GM12878 (cell line): ENCODE results near the gene LINC00237. TPM values are rescaled to one million over a fixed set of nuclear protein-coding genes. Genes with fewer than 3 reads are reported as not detected.

Experiments used
- ATAC-seq: fragments of 200-7000 bp; cut with Tn5 transposase; 3 replicates; pipeline ENCODE4 v1.9.1; 2020; ENCODE audit warnings: mild to moderate bottlenecking, moderate library complexity
- BruUV-seq: library from RNA; stranded (reverse); fragments of 400-500 nt; replicated peaks from 2 replicates; lab custom pipeline; 2021; lab: Mats Ljungman, UMichigan
- CTCF ChIA-PET: fragments of 300-600 bp; sonication (Branson Sonifier 250); formaldehyde crosslinking; extraction: SDS; loops from one replicate; lab custom pipeline; 2021; ENCODE audit warnings: inconsistent platforms; lab: Yijun Ruan, JAX
- POLR2A ChIA-PET: fragments of 350-600 bp; formaldehyde crosslinking; extraction: SDS; loops from one replicate; lab custom pipeline; 2021; ENCODE audit warnings: inconsistent platforms; lab: Charles Lee
- RAD21 ChIA-PET: fragments of 300-600 bp; sonication (Branson Sonifier 250); formaldehyde crosslinking; loops from one replicate; lab custom pipeline; 2023; ENCODE audit warnings: antibody characterized with exemption; ENCODE audit not compliant: unreplicated experiment; lab: Charles Lee
- SMC1A ChIA-PET: fragments of 300-600 bp; sonication (Branson Sonifier 250); formaldehyde crosslinking; loops from one replicate; lab custom pipeline; 2023; ENCODE audit not compliant: unreplicated experiment, uncharacterized antibody; lab: Charles Lee
- DNase-seq: peaks from one replicate; pipeline ENCODE4 v3.0.0-alpha.2; 2011; ENCODE audit warnings: low read depth, low spot score
- FAIRE-seq: peaks from 3 replicates; lab custom pipeline; 2011; peaks lifted over from hg19 to GRCh38; lab: Jason Lieb, UNC
- H2AFZ ChIP-seq: 2 replicates; pipeline ENCODE4 v1.6.0; 2011; ENCODE audit warnings: low read depth, low read length, control low read depth; ENCODE audit not compliant: control insufficient read depth
- H3K27ac ChIP-seq: 2 replicates; pipeline ENCODE4 v1.5.1; 2011; ENCODE audit warnings: control low read depth; ENCODE audit not compliant: control insufficient read depth, insufficient read depth
- H3K27me3 ChIP-seq, 2 experiments: replicated peaks in 1 of 2; 2 replicates each; pipeline versions ENCODE4 v1.6.0 to v1.6.1; 2011; ENCODE audit warnings: low read length in 1 of 2; ENCODE audit not compliant: control insufficient read depth in 2 of 2, insufficient read depth in 2 of 2
- H3K36me3 ChIP-seq, 2 experiments: 2 replicates each; pipeline ENCODE4 v1.5.1; 2011; ENCODE audit warnings: low read length in 1 of 2; ENCODE audit not compliant: control insufficient read depth in 2 of 2, insufficient read depth in 2 of 2
- H3K4me1 ChIP-seq: 2 replicates; pipeline ENCODE4 v1.6.1; 2011; ENCODE audit warnings: mild to moderate bottlenecking, low read length, moderate library complexity, mixed read lengths; ENCODE audit not compliant: control insufficient read depth, insufficient read depth
- H3K4me2 ChIP-seq: 2 replicates; pipeline ENCODE4 v1.6.0; 2011; ENCODE audit warnings: control low read depth; ENCODE audit not compliant: control insufficient read depth, insufficient read depth
- H3K4me3 ChIP-seq: fragments of 200-600 bp; sonication (generic); 2 replicates; pipeline ENCODE4 v1.5.1; 2016
- H3K79me2 ChIP-seq: 2 replicates; pipeline ENCODE4 v1.6.0; 2011; ENCODE audit warnings: low read length; ENCODE audit not compliant: control insufficient read depth, insufficient read depth
- H3K9ac ChIP-seq: 2 replicates; pipeline ENCODE4 v1.8.0; 2011; ENCODE audit warnings: low read length, control low read depth, mixed read lengths; ENCODE audit not compliant: control insufficient read depth, insufficient read depth
- H3K9me3 ChIP-seq: replicated peaks from 3 replicates; pipeline ENCODE4 v1.5.1; 2011; ENCODE audit warnings: mild to moderate bottlenecking, low read length; ENCODE audit not compliant: control insufficient read depth, insufficient read depth
- H4K20me1 ChIP-seq: 2 replicates; pipeline ENCODE4 v1.6.0; 2011; ENCODE audit not compliant: control insufficient read depth, insufficient read depth
- BACH1 ChIP-seq: fragments of 450-650 bp; IDR thresholded peaks from 2 replicates; pipeline ENCODE4 v1.6.1; 2017; ENCODE audit warnings: mild to moderate bottlenecking, borderline replicate concordance
- E2F8 ChIP-seq: fragments of 450-650 bp; IDR thresholded peaks from 2 replicates; pipeline ENCODE4 v1.6.1; 2018; ENCODE audit warnings: mild to moderate bottlenecking, low read depth, moderate library complexity; ENCODE audit not compliant: partially characterized antibody
- EGR1 ChIP-seq, 2 experiments: IDR thresholded peaks; 1 replicate in 1 of 2; 2 replicates in 1 of 2; pipeline ENCODE4 v1.6.1; 2011 to 2012; ENCODE audit warnings: low read depth in 2 of 2, low read length in 2 of 2, borderline replicate concordance in 1 of 2, mild to moderate bottlenecking in 1 of 2, moderate library complexity in 1 of 2
- ELK1 ChIP-seq: IDR thresholded peaks from 2 replicates; pipeline ENCODE4 v1.6.1; 2012; ENCODE audit warnings: low read depth, low read length, improper control_type of control experiment
- HSF1 ChIP-seq: fragments of 150-350 bp; IDR thresholded peaks from 2 replicates; pipeline ENCODE4 v1.6.1; 2014; ENCODE audit warnings: mild to moderate bottlenecking, low read depth, low read length
- JUND ChIP-seq: IDR thresholded peaks from 2 replicates; pipeline ENCODE4 v1.6.1; 2012; ENCODE audit warnings: low read depth, mild to moderate bottlenecking, low read length, improper control_type of control experiment, moderate library complexity
- KDM1A ChIP-seq: fragments of 200-600 bp; sonication (generic); IDR thresholded peaks from 2 replicates; pipeline ENCODE4 v1.6.1; 2016; ENCODE audit warnings: borderline replicate concordance
- NRF1 ChIP-seq: conservative IDR thresholded peaks from 2 replicates; pipeline ENCODE4 v1.6.1; 2011; ENCODE audit warnings: mild to moderate bottlenecking, low read depth, low read length, improper control_type of control experiment
- RCOR1 ChIP-seq: conservative IDR thresholded peaks from 2 replicates; pipeline ENCODE4 v1.6.1; 2012; ENCODE audit warnings: low read depth, low read length, improper control_type of control experiment
- SPI1 ChIP-seq: IDR thresholded peaks from 2 replicates; pipeline ENCODE4 v1.6.1; 2011; ENCODE audit warnings: low read depth, mild to moderate bottlenecking, low read length, moderate library complexity, borderline replicate concordance; ENCODE audit not compliant: insufficient read depth
- SREBF2 ChIP-seq: IDR thresholded peaks from 2 replicates; pipeline ENCODE4 v1.6.1; 2012; ENCODE audit warnings: mild to moderate bottlenecking, low read length
- YY1 ChIP-seq: IDR thresholded peaks from 2 replicates; pipeline ENCODE4 v1.6.1; 2011; ENCODE audit warnings: low read depth, mild to moderate bottlenecking, low read length
- ZBTB11 ChIP-seq: fragments of 450-650 bp; formaldehyde crosslinking; IDR thresholded peaks from 2 replicates; pipeline ENCODE4 v1.5.0; 2022; ENCODE audit warnings: mild to moderate bottlenecking, missing genetic modification characterization
- ZNF24 ChIP-seq: fragments of 450-650 bp; IDR thresholded peaks from 2 replicates; pipeline ENCODE4 v1.6.1; 2017; ENCODE audit warnings: antibody characterized with exemption, mild to moderate bottlenecking
- WGBS: methylation state at CpG from one replicate; pipeline ENCODE4 v1.1.6; 2016; ENCODE audit warnings: low lambda C conversion rate; ENCODE audit not compliant: insufficient replicate concordance, insufficient coverage; ENCODE audit errors: missing lambda C conversion rate; 5-methylcytosine and 5-hydroxymethylcytosine counted together
- in situ Hi-C: fragments of 300-500 bp; cut with MboI; formaldehyde crosslinking; loops from 9 replicates; pipeline ENCODE4 v1.14.3; 2018; ENCODE audit warnings: mixed read lengths
- intact Hi-C: fragments of 100-400 bp; cut with micrococcal nuclease; formaldehyde crosslinking; loops from one replicate; pipeline ENCODE4 v1.14.2; 2022; ENCODE audit not compliant: unreplicated experiment
- polyA plus RNA-seq, 11 experiments: library from polyadenylated mRNA; depleted of rRNA in 4 of 11; unstranded in 6 of 11; stranded (reverse) in 5 of 11; fragments of >200 nt; fragmentation: Nextera tagmentation in 4 of 11; fragmentation: Illumina TruSeq in 1 of 11; extraction: Ambion mirVana in 4 of 11; extraction: Trizol in 1 of 11; gene quantifications; 1 replicate in 1 of 11; 2 replicates in 10 of 11; pipeline versions ENCODE4 v1.2.1 to v1.2.3, GENCODE V29; 2011 to 2016; ENCODE audit warnings: inconsistent platforms in 2 of 11, missing spikeins in 2 of 11, low read depth in 1 of 11
- total RNA-seq, 4 experiments: library from RNA; depleted of rRNA in 3 of 4; stranded (reverse); fragments of >200 nt in 3 of 4; fragmentation: Illumina TruSeq in 1 of 4; extraction: Trizol in 1 of 4; gene quantifications; 2 replicates each; pipeline versions ENCODE4 v1.2.1 to v1.2.3, GENCODE V29; 2013 to 2021

Gene LINC00237
- total and polyA plus RNA-seq, 10 of the 15 experiments (the other 5 are each of a cell fraction or from before 2014, with no cell fraction given) = not detected

- H3K27me3 ChIP-seq = 0 out of 4 replicates have a peak, but pooled peaks cover 0 to 2% of the 10 kb centered on the region in 2 experiments
- no peak for DNase-seq
- ChIA-PET RAD21 (no interaction called here), CTCF (no interaction called here), SMC1A (interaction anchor here (1.2 kb wide), 1 partner anchor 18 kb away, joined by 4 read pairs; no protein-coding TSS in a partner anchor), POLR2A (interaction anchor here (0.6 kb wide), 1 partner anchor 150 kb away, joined by 3 read pairs; no protein-coding TSS in a partner anchor)
- H3K4me1 ChIP-seq = peaks cover 10% of the 10 kb centered on the region; the same call in 1 of the 2 replicates
- no peaks in the 10 kb centered on the region for H4K20me1 ChIP-seq
- no peak overlapping the region for H3K4me3 ChIP-seq
- H3K79me2 ChIP-seq = no peaks in the 10 kb centered on the region
- H3K4me2 ChIP-seq = no peak overlapping the region
- intact Hi-C loops = no loop called here
- H3K36me3 ChIP-seq = no peaks in the 10 kb centered on the region
- H3K9ac ChIP-seq = no peak overlapping the region
- ATAC-seq = no peak
- no peak overlapping the region for H3K27ac ChIP-seq
- 81% methylated on average over 6 of the region's 6 CpGs for WGBS
- TF ChIP-seq BACH1 = no peak
- no peak for TF ChIP-seq E2F8
- no peak for TF ChIP-seq YY1
- no peak for TF ChIP-seq RCOR1
- TF ChIP-seq ELK1 = no peak
- TF ChIP-seq SREBF2 = no peak
- TF ChIP-seq KDM1A = no peak
- no peak for TF ChIP-seq SPI1
- no peak for TF ChIP-seq JUND
- no peak for TF ChIP-seq NRF1
- TF ChIP-seq EGR1 (IDR thresholded peaks at IDR 0.05; ENCODE audit: borderline replicate concordance in 1 of 2, low read depth in 2 of 2, low read length in 2 of 2) = no peak
- TF ChIP-seq HSF1 = no peak
- no peak for TF ChIP-seq ZBTB11 (CRISPR knock-in tag)
- TF ChIP-seq ZNF24 = no peak
- in situ Hi-C loops = no loop called here
- no TSS peak for BruUV-seq
- no peak overlapping the region for H2AFZ ChIP-seq
- H3K9me3 ChIP-seq = no peaks in the 10 kb centered on the region
- no peak for FAIRE-seq
These were observed 30.7 kb downstream of the LINC00237 start for GRCh38 chr20:21075471-21075870.
